HEK293 (cell line): ENCODE measurements around the gene FAM219B.

Experiments used
- CTCF ChIA-PET: fragments of 350-600 bp; formaldehyde crosslinking; extraction: SDS; loops from one replicate; lab custom pipeline; 2021; ENCODE audit warnings: antibody characterized with exemption; lab: Yijun Ruan, JAX
- POLR2A ChIA-PET: fragments of 300-600 bp; formaldehyde crosslinking; extraction: SDS; loops from one replicate; lab custom pipeline; 2020; ENCODE audit warnings: antibody characterized with exemption, inconsistent platforms; lab: Yijun Ruan, JAX
- H3K27ac ChIP-seq: fragments of 200-500 bp; sonication (Bioruptor generic); 2 replicates; pipeline ENCODE4 v1.5.1; 2014; ENCODE audit warnings: low read depth, low read length, control low read depth, inconsistent platforms; ENCODE audit errors: extremely low read depth
- H3K36me3 ChIP-seq, 2 experiments: fragments of 200-500 bp in 1 of 2; sonication (Bioruptor generic) in 1 of 2; 1 replicate in 1 of 2; 2 replicates in 1 of 2; pipeline ENCODE4 v1.5.1; 2014 to 2017; ENCODE audit warnings: inconsistent platforms in 2 of 2, low read length in 2 of 2; ENCODE audit not compliant: control insufficient read depth in 2 of 2, insufficient read depth in 1 of 2
- H3K4me1 ChIP-seq: fragments of 200-500 bp; sonication (Bioruptor generic); 2 replicates; pipeline ENCODE4 v1.5.1; 2014; ENCODE audit warnings: mild to moderate bottlenecking, low read length, inconsistent platforms; ENCODE audit not compliant: control insufficient read depth, insufficient read depth
- H3K4me3 ChIP-seq: 2 replicates; pipeline ENCODE4 v1.5.1; 2011; ENCODE audit warnings: low read depth, mild to moderate bottlenecking, control low read depth, low read length, moderate library complexity
- H3K9me3 ChIP-seq: fragments of 200-500 bp; sonication (Bioruptor generic); 2 replicates; pipeline ENCODE4 v1.5.1; 2014; ENCODE audit warnings: low read depth, low read length, inconsistent platforms; ENCODE audit not compliant: control insufficient read depth, insufficient read depth
- HOXD13 ChIP-seq: sonication (generic); formaldehyde crosslinking; IDR thresholded peaks from 2 replicates; pipeline ENCODE4 v1.8.0; 2022; ENCODE audit warnings: missing genetic modification reagents, borderline replicate concordance
- KLF10 ChIP-seq: fragments of 450-650 bp; IDR thresholded peaks from 2 replicates; pipeline ENCODE4 v1.5.1; 2018; ENCODE audit warnings: missing biosample characterization, mild to moderate bottlenecking, missing genetic modification characterization
- PRDM1 ChIP-seq: fragments of 450-650 bp; formaldehyde crosslinking; IDR thresholded peaks from 2 replicates; pipeline ENCODE4; 2016; ENCODE audit warnings: missing biosample characterization, missing genetic modification characterization
- SCRT1 ChIP-seq: fragments of 450-650 bp; formaldehyde crosslinking; IDR thresholded peaks from 2 replicates; pipeline ENCODE4 v1.5.1; 2016; ENCODE audit warnings: missing biosample characterization, missing genetic modification characterization, borderline replicate concordance
- SCRT2 ChIP-seq: fragments of 450-650 bp; formaldehyde crosslinking; IDR thresholded peaks from 2 replicates; pipeline ENCODE4 v1.5.1; 2016; ENCODE audit warnings: missing biosample characterization, missing genetic modification characterization
- YY1 ChIP-seq: fragments of 450-650 bp; formaldehyde crosslinking; IDR thresholded peaks from 2 replicates; pipeline ENCODE4 v1.5.1; 2018; ENCODE audit warnings: missing biosample characterization, missing genetic modification characterization
- ZBTB8A ChIP-seq: fragments of 450-650 bp; formaldehyde crosslinking; IDR thresholded peaks from 2 replicates; pipeline ENCODE4 v1.5.1; 2016; ENCODE audit warnings: missing biosample characterization, missing genetic modification characterization
- ZNF121 ChIP-seq: fragments of 450-650 bp; formaldehyde crosslinking; IDR thresholded peaks from 2 replicates; pipeline ENCODE4 v1.5.1; 2016; ENCODE audit warnings: missing biosample characterization, missing genetic modification characterization
- ZNF140 ChIP-seq: fragments of 450-650 bp; formaldehyde crosslinking; IDR thresholded peaks from 2 replicates; pipeline ENCODE4 v1.5.1; 2016; ENCODE audit warnings: missing biosample characterization, missing genetic modification characterization
- ZNF221 ChIP-seq: fragments of 450-650 bp; formaldehyde crosslinking; IDR thresholded peaks from 2 replicates; pipeline ENCODE4 v1.5.1; 2017; ENCODE audit warnings: missing biosample characterization, missing genetic modification characterization, borderline replicate concordance
- ZNF292 ChIP-seq: fragments of 450-650 bp; formaldehyde crosslinking; IDR thresholded peaks from 2 replicates; pipeline ENCODE4 v1.5.1; 2016; ENCODE audit warnings: low read depth, missing biosample characterization, missing genetic modification characterization, borderline replicate concordance
- ZNF311 ChIP-seq: fragments of 450-650 bp; formaldehyde crosslinking; IDR thresholded peaks from 2 replicates; pipeline ENCODE4 v1.5.1; 2017; ENCODE audit warnings: missing biosample characterization, missing genetic modification characterization, borderline replicate concordance
- ZNF37A ChIP-seq: fragments of 450-650 bp; IDR thresholded peaks from 2 replicates; pipeline ENCODE4 v1.5.1; 2018; ENCODE audit warnings: missing biosample characterization, missing genetic modification characterization
- ZNF529 ChIP-seq: fragments of 450-650 bp; formaldehyde crosslinking; IDR thresholded peaks from 2 replicates; pipeline ENCODE4 v1.5.1; 2017; ENCODE audit warnings: missing genetic modification characterization, missing biosample characterization; ENCODE audit not compliant: insufficient replicate concordance
- ZNF530 ChIP-seq: fragments of 450-650 bp; formaldehyde crosslinking; IDR thresholded peaks from 2 replicates; pipeline ENCODE4 v1.5.1; 2016; ENCODE audit warnings: low read depth, missing biosample characterization, missing genetic modification characterization
- ZNF548 ChIP-seq: fragments of 450-650 bp; formaldehyde crosslinking; IDR thresholded peaks from 2 replicates; pipeline ENCODE4 v1.5.1; 2016; ENCODE audit warnings: missing biosample characterization, missing genetic modification characterization
- ZNF549 ChIP-seq: fragments of 450-650 bp; IDR thresholded peaks from 2 replicates; pipeline ENCODE4 v1.5.1; 2018; ENCODE audit warnings: missing biosample characterization, missing genetic modification characterization, mild to moderate bottlenecking, inconsistent platforms, moderate library complexity
- ZNF600 ChIP-seq: fragments of 450-650 bp; formaldehyde crosslinking; IDR thresholded peaks from 2 replicates; pipeline ENCODE4 v1.5.1; 2016; ENCODE audit warnings: missing biosample characterization, missing genetic modification characterization
- ZNF670 ChIP-seq: fragments of 450-650 bp; formaldehyde crosslinking; IDR thresholded peaks from 2 replicates; pipeline ENCODE4 v1.5.1; 2016; ENCODE audit warnings: missing biosample characterization, missing genetic modification characterization, low read depth
- ZNF747 ChIP-seq: fragments of 450-650 bp; formaldehyde crosslinking; IDR thresholded peaks from 2 replicates; pipeline ENCODE4 v1.5.1; 2016; ENCODE audit warnings: missing biosample characterization, missing genetic modification characterization
- TF ChIP-seq, protein P1 (sequence below): fragments of 450-650 bp; formaldehyde crosslinking; IDR thresholded peaks from 2 replicates; pipeline ENCODE4 v1.5.1; 2016; ENCODE audit warnings: missing biosample characterization, missing genetic modification characterization
- TF ChIP-seq, protein P2 (sequence below): IDR thresholded peaks from 2 replicates; pipeline ENCODE4 v1.6.1; 2011; ENCODE audit warnings: mild to moderate bottlenecking, low read depth, low read length, borderline replicate concordance
- TF ChIP-seq, protein P3 (sequence below): fragments of 450-650 bp; formaldehyde crosslinking; IDR thresholded peaks from 2 replicates; pipeline ENCODE4 v1.5.1; 2016; ENCODE audit warnings: missing biosample characterization, missing genetic modification characterization

Gene FAM219B

GRCh38 chr15:74904190-74904805 lies 2.4 kb downstream of the FAM219B start:
- ChIA-PET CTCF (interaction anchor here (0.6 to 8.7 kb wide), 6 partner anchors 12 to 134 kb away, joined by 3 to 79 read pairs (median 4); partner anchors contain the start of gene MPI), POLR2A (interaction anchor here (0.5 to 2.0 kb wide), 2 partner anchors 11 to 17 kb away, joined by 4 read pairs; no protein-coding TSS in a partner anchor)
- TF ChIP-seq ZNF121 (tag by site-specific recombination) (peak; percentile 79), ZNF600 (tag by site-specific recombination) (peak; percentile 57; the same call in 1 of the 2 replicates), ZNF311 (no peak)
- no peak overlapping the region for H3K27ac ChIP-seq
- no peak overlapping the region for H3K4me3 ChIP-seq
- H3K9me3 ChIP-seq, result no peaks in the 10 kb centered on the region
- H3K36me3 ChIP-seq, result peaks cover 31 to 55% of the 10 kb centered on the region in 2 experiments
- H3K4me1 ChIP-seq, result peaks cover 3% of the 10 kb centered on the region; the same call in 1 of the 2 replicates

DNA sequence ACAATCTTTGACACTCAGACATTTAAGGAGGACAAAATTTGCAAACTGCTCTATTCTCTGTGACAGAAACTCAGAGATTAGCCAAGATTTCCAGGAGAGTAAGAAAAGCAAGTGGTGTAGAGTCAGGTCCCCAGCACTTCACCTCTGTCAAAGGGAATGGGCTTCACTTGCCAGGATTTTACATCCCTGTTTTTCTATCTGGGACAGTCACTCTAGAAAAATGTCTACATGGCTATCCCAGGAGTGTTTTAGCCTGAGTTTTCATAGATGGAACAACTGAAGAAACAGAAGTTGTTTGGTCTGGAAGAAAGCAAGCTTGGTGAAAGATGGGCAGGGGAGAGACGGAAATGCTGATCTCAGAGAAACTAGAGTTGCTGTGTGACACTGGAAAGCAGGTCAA lies 3.0 kb downstream of the FAM219B start:
- H3K27ac ChIP-seq, result no peak overlapping the region
- H3K9me3 ChIP-seq, result no peaks in the 10 kb centered on the region
- ChIA-PET CTCF (interaction anchor here (0.6 to 8.7 kb wide), 6 partner anchors 12 to 133 kb away, joined by 3 to 79 read pairs (median 4); partner anchors contain the start of gene MPI), POLR2A (interaction anchor here (0.7 to 2.0 kb wide), 2 partner anchors 11 to 299 kb away, joined by 3 to 4 read pairs; no protein-coding TSS in a partner anchor)
- H3K36me3 ChIP-seq, result peaks cover 32 to 61% of the 10 kb centered on the region in 2 experiments
- peaks cover 3% of the 10 kb centered on the region; the same call in 1 of the 2 replicates for H3K4me1 ChIP-seq
- no peak for TF ChIP-seq ZNF292 (tag by site-specific recombination)
- TF ChIP-seq ZNF140 (tag by site-specific recombination), result no peak
- TF ChIP-seq ZNF221 (tag by site-specific recombination), result no peak
- TF ChIP-seq, protein P1, sequence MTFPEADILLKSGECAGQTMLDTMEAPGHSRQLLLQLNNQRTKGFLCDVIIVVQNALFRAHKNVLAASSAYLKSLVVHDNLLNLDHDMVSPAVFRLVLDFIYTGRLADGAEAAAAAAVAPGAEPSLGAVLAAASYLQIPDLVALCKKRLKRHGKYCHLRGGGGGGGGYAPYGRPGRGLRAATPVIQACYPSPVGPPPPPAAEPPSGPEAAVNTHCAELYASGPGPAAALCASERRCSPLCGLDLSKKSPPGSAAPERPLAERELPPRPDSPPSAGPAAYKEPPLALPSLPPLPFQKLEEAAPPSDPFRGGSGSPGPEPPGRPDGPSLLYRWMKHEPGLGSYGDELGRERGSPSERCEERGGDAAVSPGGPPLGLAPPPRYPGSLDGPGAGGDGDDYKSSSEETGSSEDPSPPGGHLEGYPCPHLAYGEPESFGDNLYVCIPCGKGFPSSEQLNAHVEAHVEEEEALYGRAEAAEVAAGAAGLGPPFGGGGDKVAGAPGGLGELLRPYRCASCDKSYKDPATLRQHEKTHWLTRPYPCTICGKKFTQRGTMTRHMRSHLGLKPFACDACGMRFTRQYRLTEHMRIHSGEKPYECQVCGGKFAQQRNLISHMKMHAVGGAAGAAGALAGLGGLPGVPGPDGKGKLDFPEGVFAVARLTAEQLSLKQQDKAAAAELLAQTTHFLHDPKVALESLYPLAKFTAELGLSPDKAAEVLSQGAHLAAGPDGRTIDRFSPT (tag by site-specific recombination), result no peak
- TF ChIP-seq, all 188 proteins: peak for 0
- H3K4me3 ChIP-seq, result no peak overlapping the region

DNA sequence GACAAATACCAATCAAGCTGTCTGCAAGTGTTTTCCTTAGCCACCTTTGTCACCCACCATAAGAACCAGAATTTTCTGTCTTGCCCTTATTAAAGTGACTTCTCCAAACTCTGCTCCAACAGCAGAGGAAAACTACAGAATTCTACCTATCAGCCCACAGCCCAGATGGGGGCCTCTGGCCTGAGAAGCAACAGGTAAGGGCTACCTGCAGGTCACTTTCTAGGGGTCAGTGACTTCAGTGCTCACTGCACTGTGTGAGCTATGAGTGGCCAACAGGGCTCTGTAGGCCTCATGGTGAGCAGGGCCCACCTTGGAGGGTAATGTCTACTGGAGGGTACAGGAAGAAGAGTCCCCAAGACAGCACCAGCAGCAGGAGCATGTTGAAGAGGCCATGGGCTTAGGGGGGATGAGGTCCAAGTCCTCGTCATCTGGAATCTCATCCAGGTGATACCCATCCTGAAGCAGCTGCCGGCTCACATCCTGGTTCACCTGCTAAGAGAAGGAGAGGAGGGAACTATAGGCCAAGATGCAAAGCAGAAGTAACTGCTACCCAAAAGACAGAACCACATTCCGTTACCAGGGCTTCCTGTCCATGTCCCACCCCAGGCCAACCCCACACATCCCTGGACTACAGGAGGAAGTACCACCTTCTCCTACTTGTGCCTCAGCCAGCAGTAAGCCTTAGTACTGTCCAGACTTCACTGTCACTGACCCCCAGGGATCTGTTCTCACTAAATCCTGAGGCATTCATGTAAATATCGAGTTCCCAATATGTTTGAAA lies 4.2 kb downstream of the FAM219B start:
- no peak overlapping the region for H3K4me3 ChIP-seq
- CTCF ChIA-PET, result interaction anchor here (0.6 to 8.7 kb wide), 52 partner anchors 8 to 434 kb away, joined by 3 to 84 read pairs (median 6); partner anchors contain the start of genes C15orf39, COX5A, CSK and CYP1A1
- POLR2A ChIA-PET, result interaction anchor here (0.5 to 2.2 kb wide), 12 partner anchors 10 to 131 kb away, joined by 3 to 12 read pairs (median 5); partner anchors contain the start of genes COX5A, MPI and ULK3
- TF ChIP-seq ZNF37A (tag by site-specific recombination) (no peak), ZNF529 (tag by site-specific recombination) (no peak), ZNF530 (tag by site-specific recombination) (no peak), YY1 (tag by site-specific recombination) (no peak), ZNF549 (tag by site-specific recombination) (no peak), ZNF548 (tag by site-specific recombination) (no peak), HOXD13 (CRISPR knock-in tag) (no peak), SCRT2 (tag by site-specific recombination) (peak; percentile 87), ZBTB8A (tag by site-specific recombination) (no peak), SCRT1 (peak; percentile 69; the same call in 1 of the 2 replicates), PRDM1 (tag by site-specific recombination) (no peak), ZNF670 (tag by site-specific recombination) (no peak), ZNF747 (tag by site-specific recombination) (no peak), ZNF600 (tag by site-specific recombination) (peak; percentile 37; the same call in 1 of the 2 replicates), KLF10 (tag by site-specific recombination) (no peak)
- TF ChIP-seq, protein P2, sequence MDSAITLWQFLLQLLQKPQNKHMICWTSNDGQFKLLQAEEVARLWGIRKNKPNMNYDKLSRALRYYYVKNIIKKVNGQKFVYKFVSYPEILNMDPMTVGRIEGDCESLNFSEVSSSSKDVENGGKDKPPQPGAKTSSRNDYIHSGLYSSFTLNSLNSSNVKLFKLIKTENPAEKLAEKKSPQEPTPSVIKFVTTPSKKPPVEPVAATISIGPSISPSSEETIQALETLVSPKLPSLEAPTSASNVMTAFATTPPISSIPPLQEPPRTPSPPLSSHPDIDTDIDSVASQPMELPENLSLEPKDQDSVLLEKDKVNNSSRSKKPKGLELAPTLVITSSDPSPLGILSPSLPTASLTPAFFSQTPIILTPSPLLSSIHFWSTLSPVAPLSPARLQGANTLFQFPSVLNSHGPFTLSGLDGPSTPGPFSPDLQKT, result no peak
- TF ChIP-seq, protein P3, sequence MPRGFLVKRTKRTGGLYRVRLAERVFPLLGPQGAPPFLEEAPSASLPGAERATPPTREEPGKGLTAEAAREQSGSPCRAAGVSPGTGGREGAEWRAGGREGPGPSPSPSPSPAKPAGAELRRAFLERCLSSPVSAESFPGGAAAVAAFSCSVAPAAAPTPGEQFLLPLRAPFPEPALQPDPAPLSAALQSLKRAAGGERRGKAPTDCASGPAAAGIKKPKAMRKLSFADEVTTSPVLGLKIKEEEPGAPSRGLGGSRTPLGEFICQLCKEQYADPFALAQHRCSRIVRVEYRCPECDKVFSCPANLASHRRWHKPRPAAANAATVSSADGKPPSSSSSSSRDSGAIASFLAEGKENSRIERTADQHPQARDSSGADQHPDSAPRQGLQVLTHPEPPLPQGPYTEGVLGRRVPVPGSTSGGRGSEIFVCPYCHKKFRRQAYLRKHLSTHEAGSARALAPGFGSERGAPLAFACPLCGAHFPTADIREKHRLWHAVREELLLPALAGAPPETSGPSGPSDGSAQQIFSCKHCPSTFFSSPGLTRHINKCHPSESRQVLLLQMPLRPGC (tag by site-specific recombination), result no peak
- peak overlapping the region; percentile 22; the same call in 1 of the 2 replicates for H3K27ac ChIP-seq
- H3K4me1 ChIP-seq, result peaks cover 1% of the 10 kb centered on the region; the same call in 1 of the 2 replicates
- H3K36me3 ChIP-seq, result peaks cover 35 to 69% of the 10 kb centered on the region in 2 experiments
- no peaks in the 10 kb centered on the region for H3K9me3 ChIP-seq
